Fibroblast of lung (primary cell): ENCODE measurements around the gene PSAP.

Experiments used
- EZH2 ChIP-seq: IDR thresholded peaks from 2 replicates; pipeline ENCODE4 v1.5.1; 2012; ENCODE audit warnings: low read length, control low read depth, mild to moderate bottlenecking; ENCODE audit errors: missing control alignments
- TF ChIP-seq, protein P1 (sequence below), 2 donors: IDR thresholded peaks in 1 of 2; conservative IDR thresholded peaks in 1 of 2; 1 replicate in 1 of 2; 2 replicates in 1 of 2; pipeline ENCODE4 v1.5.1; 2011 to 2012; ENCODE audit warnings: low read length in 2 of 2, control low read depth in 1 of 2, inconsistent platforms in 1 of 2, low read depth in 1 of 2, mild to moderate bottlenecking in 1 of 2

DNA sequence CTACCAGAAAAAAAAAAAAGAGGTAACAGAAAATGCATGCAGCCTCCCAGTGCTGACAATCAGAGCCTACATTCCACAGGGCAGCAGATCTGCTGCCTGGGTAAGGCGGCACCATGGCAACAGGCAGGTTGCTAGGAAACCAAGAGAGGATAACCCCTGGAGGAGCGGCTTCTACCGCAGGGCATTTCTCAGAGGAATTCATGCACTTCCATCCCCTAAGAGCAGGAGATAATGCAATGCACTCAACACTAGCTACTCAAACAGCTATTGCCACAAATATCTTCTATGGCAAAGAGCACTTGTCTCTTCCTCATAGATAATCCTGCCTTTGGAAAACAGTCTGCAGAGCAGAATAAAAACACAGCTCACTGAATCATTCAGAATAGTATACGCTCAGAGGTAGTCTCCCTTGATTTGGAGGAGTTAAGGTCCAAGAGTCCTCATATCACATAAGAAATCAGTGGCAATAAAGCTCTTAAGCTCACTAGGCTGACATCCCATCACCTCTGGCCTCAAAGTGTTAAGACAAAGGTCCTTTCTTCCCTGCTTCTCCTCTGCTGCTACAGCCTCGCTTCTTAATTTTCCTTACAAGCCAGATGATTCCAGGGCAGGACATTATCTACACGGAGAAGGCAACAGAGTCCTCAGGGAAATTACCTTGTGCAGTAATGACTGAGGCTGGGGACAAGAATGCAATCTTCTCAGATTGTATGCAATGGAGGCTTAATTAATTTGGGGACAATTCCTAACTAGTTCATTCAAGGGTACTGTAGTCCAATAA is 10.7 kb downstream of the PSAP start:
- TF ChIP-seq, protein P1, sequence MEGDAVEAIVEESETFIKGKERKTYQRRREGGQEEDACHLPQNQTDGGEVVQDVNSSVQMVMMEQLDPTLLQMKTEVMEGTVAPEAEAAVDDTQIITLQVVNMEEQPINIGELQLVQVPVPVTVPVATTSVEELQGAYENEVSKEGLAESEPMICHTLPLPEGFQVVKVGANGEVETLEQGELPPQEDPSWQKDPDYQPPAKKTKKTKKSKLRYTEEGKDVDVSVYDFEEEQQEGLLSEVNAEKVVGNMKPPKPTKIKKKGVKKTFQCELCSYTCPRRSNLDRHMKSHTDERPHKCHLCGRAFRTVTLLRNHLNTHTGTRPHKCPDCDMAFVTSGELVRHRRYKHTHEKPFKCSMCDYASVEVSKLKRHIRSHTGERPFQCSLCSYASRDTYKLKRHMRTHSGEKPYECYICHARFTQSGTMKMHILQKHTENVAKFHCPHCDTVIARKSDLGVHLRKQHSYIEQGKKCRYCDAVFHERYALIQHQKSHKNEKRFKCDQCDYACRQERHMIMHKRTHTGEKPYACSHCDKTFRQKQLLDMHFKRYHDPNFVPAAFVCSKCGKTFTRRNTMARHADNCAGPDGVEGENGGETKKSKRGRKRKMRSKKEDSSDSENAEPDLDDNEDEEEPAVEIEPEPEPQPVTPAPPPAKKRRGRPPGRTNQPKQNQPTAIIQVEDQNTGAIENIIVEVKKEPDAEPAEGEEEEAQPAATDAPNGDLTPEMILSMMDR (conservative IDR thresholded peaks at IDR 0.05 in 1 of 2, IDR thresholded peaks at IDR 0.05 in 1 of 2; ENCODE audit: low read depth in 1 of 2, low read length in 2 of 2): no peak
- no peak for TF ChIP-seq EZH2
